Femur (tissue), 1 donor: ENCODE results near the gene OR1I1.
"Not testable (repeated sequence)": the region's sequence is repeated elsewhere in the genome, so short reads cannot be mapped to it uniquely, and the experiment has no call there.

Experiments used
- DNase-seq: peaks from one replicate; pipeline ENCODE4 v3.0.0-alpha.2; 2017

The OR1I1 gene

GRCh38 chr19:15081911-15082310 is at the start of gene OR1I1:
Gene OR1I1 (plus strand): TSS chr19:15082211. CDS start chr19:15087066, 4,855 bp downstream.
- DNase-seq: no peak

- no peak for DNase-seq
Observed at GRCh38 chr19:15035795-15036311, 46.2 kb upstream of the OR1I1 start.

- DNase-seq: peak; percentile 62
Observed at GRCh38 chr19:15037586-15037985, 44.4 kb upstream of the OR1I1 start.

GRCh38 chr19:15038294-15038693 is 43.7 kb upstream of the OR1I1 start:
- peak; percentile 84 for DNase-seq

GRCh38 chr19:15042003-15042402 is 40.0 kb upstream of the OR1I1 start:
- DNase-seq: no peak

- DNase-seq: no peak
Observed at GRCh38 chr19:15042826-15043225, 39.2 kb upstream of the OR1I1 start.

GRCh38 chr19:15045506-15045905 is 36.5 kb upstream of the OR1I1 start:
- DNase-seq: no peak

GRCh38 chr19:15047680-15048079 is 34.3 kb upstream of the OR1I1 start:
- DNase-seq: no peak

GRCh38 chr19:15048128-15048527 is 33.9 kb upstream of the OR1I1 start:
- no peak for DNase-seq

GRCh38 chr19:15048885-15049541 is 33.0 kb upstream of the OR1I1 start, which contains the start of gene CASP14:
Gene CASP14 (plus strand): TSS chr19:15049480. CDS start chr19:15052252, 2,772 bp downstream.
- no peak for DNase-seq

GRCh38 chr19:15050639-15051038 is 31.4 kb upstream of the OR1I1 start:
- no peak for DNase-seq

GRCh38 chr19:15062036-15062435 is 20.0 kb upstream of the OR1I1 start:
- no peak for DNase-seq

- DNase-seq: not testable (repeated sequence)
Observed at GRCh38 chr19:15070386-15070785, 11.6 kb upstream of the OR1I1 start.

GRCh38 chr19:15072930-15073647 is 8.9 kb upstream of the OR1I1 start:
- DNase-seq: no peak

GRCh38 chr19:15074371-15074770 is 7.6 kb upstream of the OR1I1 start:
- DNase-seq: no peak

- DNase-seq: no peak
Observed at GRCh38 chr19:15075806-15076205, 6.2 kb upstream of the OR1I1 start.

- not testable (repeated sequence) for DNase-seq
Observed at GRCh38 chr19:15080002-15080401, 2.0 kb upstream of the OR1I1 start.

- DNase-seq: no peak
Observed at GRCh38 chr19:15087182-15087581, 5.2 kb downstream of the OR1I1 start.

GRCh38 chr19:15091918-15092753 is 10.1 kb downstream of the OR1I1 start:
- DNase-seq: peak; percentile 41

- no peak for DNase-seq
Observed at GRCh38 chr19:15093001-15093400, 11.0 kb downstream of the OR1I1 start.

GRCh38 chr19:15096223-15096622 is 14.2 kb downstream of the OR1I1 start:
- DNase-seq: no peak

GRCh38 chr19:15097980-15098379 is 16.0 kb downstream of the OR1I1 start:
- DNase-seq: not testable (repeated sequence)

GRCh38 chr19:15098460-15098859 is 16.4 kb downstream of the OR1I1 start:
- DNase-seq: no peak
